Thyroid gland (tissue), 4 donors: ENCODE data around the gene CACNA1B. TPM values are rescaled to one million over a fixed set of nuclear protein-coding genes. Genes with fewer than 3 reads are reported as not detected.

Source experiments
- DNase-seq, 2 donors: peaks; one replicate each; pipeline ENCODE4 v3.0.0-alpha.2; 2019
- H3K27ac ChIP-seq, 3 donors: fragments of 200-600 bp; sonication (generic); 1 replicate in 2 of 3; 2 replicates in 1 of 3; pipeline ENCODE4 v1.5.1; 2016 to 2019; ENCODE audit warnings: mild to moderate bottlenecking in 1 of 3, moderate library complexity in 1 of 3
- H3K27me3 ChIP-seq: fragments of 200-600 bp; sonication (generic); one replicate; pipeline ENCODE4 v1.5.1; 2019
- H3K36me3 ChIP-seq, 2 donors: fragments of 200-600 bp; sonication (generic); one replicate each; pipeline ENCODE4 v1.5.1; 2016 to 2019
- H3K4me1 ChIP-seq, 2 donors: fragments of 200-600 bp; sonication (generic); one replicate each; pipeline ENCODE4 v1.5.1; 2017 to 2019
- H3K4me3 ChIP-seq, 3 donors: fragments of 200-600 bp; sonication (generic); replicated peaks in 1 of 3; 1 replicate in 2 of 3; 2 replicates in 1 of 3; pipeline ENCODE4 v1.5.1; 2016; ENCODE audit warnings: mild to moderate bottlenecking in 1 of 3
- H3K9me3 ChIP-seq: fragments of 200-600 bp; sonication (generic); one replicate; pipeline ENCODE4 v1.5.1; 2017
- CTCF ChIP-seq, 6 experiments: fragments of 200-600 bp in 3 of 6; fragments of 450-650 bp in 3 of 6; sonication (generic) in 3 of 6; IDR thresholded peaks; one replicate each; pipeline ENCODE4 v1.5.1; 2016 to 2019; ENCODE audit warnings: antibody characterized with exemption in 6 of 6, mild to moderate bottlenecking in 2 of 6, inconsistent platforms in 1 of 6, moderate library complexity in 1 of 6
- POLR2A ChIP-seq, 2 donors: fragments of 450-650 bp; IDR thresholded peaks; one replicate each; pipeline ENCODE4 v1.6.1; 2017; ENCODE audit warnings: antibody characterized with exemption in 2 of 2, mild to moderate bottlenecking in 2 of 2, moderate library complexity in 1 of 2
- WGBS, 2 donors: methylation state at CpG; one replicate each; pipeline ENCODE4 v1.1.5; 2017; 5-methylcytosine and 5-hydroxymethylcytosine counted together
- intact Hi-C: fragments of 100-400 bp; cut with DNase I; formaldehyde crosslinking; loops from one replicate; pipeline ENCODE4 v1.15.1; 2023
- total RNA-seq, 4 donors: library from RNA; depleted of rRNA; stranded (reverse); fragments of >200 nt; gene quantifications; one replicate each; pipeline ENCODE4 v1.2.3, GENCODE V29; 2016

CACNA1B gene
- total RNA-seq, 4 donors from 2014 or later = 0.13 to 0.68 (median 0.35) TPM

- intact Hi-C loops = no loop called here
These were observed 47.3 kb downstream of the CACNA1B start for GRCh38 chr9:137924761-137925369.

GRCh38 chr9:137943655-137944054 is 66.1 kb downstream of the CACNA1B start:
- H3K27me3 ChIP-seq = no peaks in the 10 kb centered on the region
- TF ChIP-seq POLR2A (IDR thresholded peaks at IDR 0.05) = no peak
- no peak for TF ChIP-seq CTCF (IDR thresholded peaks at IDR 0.05)
- no peak overlapping the region for H3K27ac ChIP-seq
- H3K36me3 ChIP-seq = no peaks in the 10 kb centered on the region
- no peak for DNase-seq
- intact Hi-C loops = no loop called here
- WGBS, 2 donors = 85 to 87% methylated on average over 5 of the region's 5 CpGs
- no peaks in the 10 kb centered on the region for H3K9me3 ChIP-seq
- H3K4me3 ChIP-seq = no peak overlapping the region
- no peaks in the 10 kb centered on the region for H3K4me1 ChIP-seq

More at GRCh38 chr9:137924761-137925369, 47.3 kb downstream of the CACNA1B start:
- WGBS, 2 donors = 60 to 66% methylated on average over 9 of the region's 9 CpGs
- TF ChIP-seq POLR2A (IDR thresholded peaks at IDR 0.05) = no peak
- TF ChIP-seq CTCF (IDR thresholded peaks at IDR 0.05) = no peak
- H3K27me3 ChIP-seq = no peaks in the 10 kb centered on the region
- DNase-seq = no peak
- H3K36me3 ChIP-seq = no peaks in the 10 kb centered on the region
- H3K27ac ChIP-seq = no peak overlapping the region
- H3K9me3 ChIP-seq = no peaks in the 10 kb centered on the region
- H3K4me1 ChIP-seq = no peaks in the 10 kb centered on the region
- no peak overlapping the region for H3K4me3 ChIP-seq

GRCh38 chr9:137945581-137945980 is 68.0 kb downstream of the CACNA1B start:
- WGBS, 2 donors = 86 to 91% methylated on average over 4 of the region's 4 CpGs
- H3K27ac ChIP-seq = no peak overlapping the region
- H3K27me3 ChIP-seq = no peaks in the 10 kb centered on the region
- intact Hi-C loops = no loop called here
- H3K9me3 ChIP-seq = no peaks in the 10 kb centered on the region
- TF ChIP-seq POLR2A (IDR thresholded peaks at IDR 0.05) (no peak), CTCF (IDR thresholded peaks at IDR 0.05) (no peak)
- no peaks in the 10 kb centered on the region for H3K36me3 ChIP-seq
- no peaks in the 10 kb centered on the region for H3K4me1 ChIP-seq
- DNase-seq = no peak
- no peak overlapping the region for H3K4me3 ChIP-seq

GRCh38 chr9:137946993-137947392 is 69.4 kb downstream of the CACNA1B start:
- Histone ChIP-seq H3K4me1 (no peaks in the 10 kb centered on the region), H3K27me3 (no peaks in the 10 kb centered on the region), H3K9me3 (no peaks in the 10 kb centered on the region), H3K36me3 (no peaks in the 10 kb centered on the region), H3K27ac (no peak overlapping the region), H3K4me3 (no peak overlapping the region)
- 72 to 78% methylated on average over 2 of the region's 2 CpGs for WGBS, 2 donors
- no peak for DNase-seq
- TF ChIP-seq CTCF (IDR thresholded peaks at IDR 0.05) = no peak
- no peak for TF ChIP-seq POLR2A (IDR thresholded peaks at IDR 0.05)
- intact Hi-C loops = no loop called here

GRCh38 chr9:137948642-137949041 is 71.1 kb downstream of the CACNA1B start:
- no peak overlapping the region for H3K4me3 ChIP-seq
- TF ChIP-seq CTCF (IDR thresholded peaks at IDR 0.05) (no peak), POLR2A (IDR thresholded peaks at IDR 0.05) (no peak)
- intact Hi-C loops = no loop called here
- H3K9me3 ChIP-seq = no peaks in the 10 kb centered on the region
- H3K27me3 ChIP-seq = no peaks in the 10 kb centered on the region
- WGBS, 2 donors = 92 to 93% methylated on average over 2 of the region's 2 CpGs
- H3K4me1 ChIP-seq = no peaks in the 10 kb centered on the region
- no peak for DNase-seq
- H3K27ac ChIP-seq = no peak overlapping the region
- no peaks in the 10 kb centered on the region for H3K36me3 ChIP-seq
